Hepatocyte (in vitro differentiated cells): ENCODE data around the gene D2HGDH.

Experiments
- CTCF ChIP-seq: fragments of 200-600 bp; sonication (generic); IDR thresholded peaks from 2 replicates; pipeline ENCODE4 v1.5.1; 2016; ENCODE audit warnings: antibody characterized with exemption, mild to moderate bottlenecking; ENCODE audit not compliant: poor library complexity
- EZH2 ChIP-seq: fragments of 200-600 bp; sonication (generic); IDR thresholded peaks from 2 replicates; pipeline ENCODE4 v1.6.1; 2016; ENCODE audit warnings: antibody characterized with exemption, mild to moderate bottlenecking, borderline replicate concordance
- EZH2phosphoT487 ChIP-seq: fragments of 200-600 bp; sonication (generic); IDR thresholded peaks from one replicate; pipeline ENCODE4 v1.6.1; 2018; ENCODE audit warnings: antibody characterized with exemption, mild to moderate bottlenecking, low read depth, moderate library complexity; ENCODE audit not compliant: unreplicated experiment, severe bottlenecking

- TF ChIP-seq CTCF (no peak), EZH2 (no peak), EZH2phosphoT487 (no peak)
These were observed 35.9 kb downstream of the D2HGDH start for GRCh38 chr2:241770185-241770935.
